Measurements from ENCODE around the gene MARCHF5.

Gene MARCHF5, protein sequence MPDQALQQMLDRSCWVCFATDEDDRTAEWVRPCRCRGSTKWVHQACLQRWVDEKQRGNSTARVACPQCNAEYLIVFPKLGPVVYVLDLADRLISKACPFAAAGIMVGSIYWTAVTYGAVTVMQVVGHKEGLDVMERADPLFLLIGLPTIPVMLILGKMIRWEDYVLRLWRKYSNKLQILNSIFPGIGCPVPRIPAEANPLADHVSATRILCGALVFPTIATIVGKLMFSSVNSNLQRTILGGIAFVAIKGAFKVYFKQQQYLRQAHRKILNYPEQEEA

DNA sequence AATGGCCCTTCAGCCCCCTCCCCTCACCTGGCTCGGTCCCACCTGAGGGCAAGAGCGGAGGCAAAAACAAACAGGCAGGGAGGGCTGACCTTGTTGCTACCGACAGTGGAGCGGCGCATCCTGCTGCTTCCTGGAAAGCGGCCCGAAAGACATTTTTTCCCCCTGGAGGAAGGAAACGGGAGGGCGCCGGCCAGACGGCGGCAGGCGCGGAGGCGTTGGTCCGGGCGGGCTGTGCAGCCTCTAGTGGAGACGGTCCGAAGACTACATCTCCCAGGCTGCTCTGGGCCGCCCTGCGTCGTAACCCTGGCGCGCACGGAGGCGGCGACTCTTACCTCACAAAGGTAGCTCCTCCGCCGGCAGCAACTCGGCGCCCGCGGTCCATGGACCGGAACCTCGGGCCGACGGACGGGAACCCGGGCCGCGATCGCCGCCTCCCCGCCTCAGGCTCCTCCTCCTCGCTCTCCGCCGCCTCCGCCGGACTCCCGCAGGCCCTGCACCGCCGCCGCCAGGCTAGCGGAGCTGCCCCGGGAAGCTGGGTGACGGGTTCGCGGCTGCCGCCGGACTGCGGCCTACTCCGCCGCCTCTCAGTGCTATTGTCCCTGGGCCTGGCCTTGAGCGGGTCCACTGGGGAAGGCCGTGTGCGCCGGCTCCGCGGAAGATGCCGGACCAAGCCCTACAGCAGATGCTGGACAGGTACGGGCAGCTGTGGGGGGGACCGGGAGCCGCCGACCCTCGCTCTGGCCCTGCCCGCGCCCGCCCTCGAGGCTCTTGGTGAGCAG, at the start of gene MARCHF5, which contains the start of gene CPEB3:
MARCHF5 (plus strand) TSS at position 331 of the 779 bp plus-strand sequence; CDS start at position 659, 328 bp downstream.
CPEB3 (minus strand) TSS at position 242 of the 779 bp plus-strand sequence. CDS start 50,728 bp downstream, outside the sequence.
- peak; percentile 81 for DNase-seq (ENCODE audit: low spot score)

DNA sequence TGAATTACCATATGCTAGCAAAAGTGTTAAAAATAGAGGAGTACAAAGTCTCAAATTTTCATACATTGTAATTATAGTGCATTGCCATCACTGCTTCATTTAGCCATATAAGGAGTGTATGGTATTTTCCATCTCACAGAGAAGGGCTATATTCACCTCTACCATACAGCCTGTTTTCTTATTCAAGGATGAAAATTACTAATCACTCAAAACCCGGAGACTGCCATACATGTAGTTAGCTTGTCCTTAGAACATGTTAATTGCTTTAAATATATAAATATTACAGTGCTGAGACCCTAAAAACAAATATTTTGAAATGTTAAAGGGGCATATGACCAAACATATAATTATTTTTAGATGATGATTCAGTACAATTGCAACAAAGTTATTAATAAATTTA, 49.5 kb upstream of the MARCHF5 start:
- DNase-seq (ENCODE audit: low spot score), result no peak

DNA sequence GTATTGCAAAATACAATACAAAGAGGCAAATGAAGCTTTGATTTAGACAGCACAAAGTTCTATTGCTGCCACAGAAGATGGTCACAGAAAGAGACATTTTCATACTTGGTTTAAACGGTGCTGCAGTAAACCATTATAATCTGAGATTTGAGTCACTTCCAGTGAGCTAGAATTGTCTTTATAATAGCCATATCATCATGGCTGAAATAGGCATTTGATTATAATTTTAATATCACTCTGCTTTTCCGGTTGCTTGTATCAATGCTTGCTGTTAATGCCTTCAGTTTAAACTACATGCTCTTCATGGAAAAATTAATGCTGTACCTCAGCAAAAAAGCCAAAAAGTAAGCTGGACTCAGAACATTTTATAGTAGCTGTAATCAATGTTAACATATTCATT, 48.6 kb upstream of the MARCHF5 start:
- DNase-seq (ENCODE audit: low spot score), result no peak

DNA sequence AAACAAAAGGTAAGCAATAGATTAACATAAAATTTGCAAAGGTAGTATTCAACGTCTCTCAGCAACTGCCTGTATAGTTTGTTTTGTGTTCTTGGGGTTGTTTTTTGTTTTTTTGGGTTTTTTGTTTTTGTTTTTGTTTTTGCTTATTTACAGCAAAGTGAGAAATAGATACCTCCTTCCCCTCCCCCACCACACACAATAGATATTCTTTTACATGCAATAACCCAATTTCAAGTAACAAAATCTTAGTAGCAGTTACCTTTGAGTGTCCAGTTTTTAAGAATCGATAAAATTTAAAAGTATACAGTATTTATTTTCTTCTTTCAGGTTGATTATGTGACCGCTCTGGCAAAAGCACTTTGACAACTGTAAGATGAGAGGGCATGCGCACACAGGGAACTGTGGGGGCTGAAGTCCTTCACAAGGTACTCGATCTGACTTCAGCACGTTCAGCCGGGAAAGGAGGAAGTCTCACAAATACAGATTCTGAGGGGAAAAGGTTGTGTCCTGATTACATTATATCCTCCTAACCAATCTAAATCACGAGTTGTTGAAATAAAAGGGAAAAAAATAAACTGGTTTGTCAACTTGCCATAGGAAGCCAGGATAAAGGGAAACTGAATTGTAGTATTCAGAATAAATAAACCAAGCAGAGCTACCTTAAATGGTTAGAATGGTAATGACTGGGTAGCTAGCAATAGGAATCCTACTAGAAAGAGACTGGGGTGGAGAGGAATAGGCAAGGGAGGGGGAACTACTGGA, 47.9 kb upstream of the MARCHF5 start:
- DNase-seq (ENCODE audit: low spot score), result peak; percentile 20

DNA sequence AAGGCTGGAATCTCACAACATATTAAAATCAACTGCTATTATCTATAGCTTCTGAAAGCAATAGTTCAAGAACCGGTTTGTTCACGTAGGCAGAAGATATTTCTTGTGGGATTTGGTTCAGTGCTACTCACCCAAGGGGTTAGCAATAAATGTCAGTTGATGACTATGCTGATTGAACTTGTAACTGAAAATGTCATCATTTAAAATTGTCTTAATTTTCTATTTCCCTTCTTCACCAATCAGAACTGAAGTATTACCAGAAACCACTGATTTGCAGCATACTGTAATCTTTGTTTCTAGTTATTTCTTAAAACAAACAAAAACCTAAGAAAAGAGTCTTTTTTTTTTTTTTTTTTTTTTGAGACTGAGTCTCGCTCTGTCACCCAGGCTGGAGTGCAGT, 46.2 kb upstream of the MARCHF5 start:
- DNase-seq (ENCODE audit: low spot score), result no peak

DNA sequence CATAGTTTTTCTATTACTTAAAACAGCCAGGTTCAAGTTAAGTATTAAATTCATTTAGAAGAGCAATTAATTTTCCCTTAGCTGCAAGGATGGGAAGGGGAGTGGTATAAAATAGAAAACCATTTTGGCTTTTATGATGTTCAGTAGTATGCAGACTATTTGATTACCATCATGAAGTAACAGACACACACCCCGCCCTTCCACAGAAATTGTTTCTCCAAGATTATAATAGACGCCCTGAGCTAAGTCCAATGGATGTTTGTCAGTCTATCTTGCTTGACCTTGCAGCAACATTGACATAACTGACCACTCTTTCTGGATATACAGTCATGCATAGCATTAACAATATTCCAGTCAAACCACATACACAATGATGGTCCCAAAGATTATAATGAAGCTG, 42.4 kb upstream of the MARCHF5 start:
- DNase-seq (ENCODE audit: low spot score), result no peak

DNA sequence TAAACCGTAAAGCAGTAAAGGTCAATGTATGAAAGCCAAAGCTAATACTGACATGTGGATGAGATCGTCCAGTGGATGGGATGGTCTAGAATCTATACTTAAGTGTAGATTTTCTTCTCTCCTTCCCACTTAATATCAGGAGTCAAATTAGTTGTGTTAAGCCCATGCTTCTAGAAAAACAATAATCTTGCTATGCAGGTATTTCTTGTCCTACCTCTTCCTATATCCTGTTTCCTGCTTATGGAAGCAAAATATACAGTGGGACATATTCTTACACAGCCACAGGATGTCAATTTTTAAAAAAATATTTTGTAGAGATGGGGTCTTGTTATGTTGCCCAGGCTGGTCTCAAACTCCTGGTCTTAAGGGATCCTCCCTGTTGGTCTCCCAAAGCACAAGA, 27.6 kb upstream of the MARCHF5 start:
- DNase-seq (ENCODE audit: low spot score), result no peak

DNA sequence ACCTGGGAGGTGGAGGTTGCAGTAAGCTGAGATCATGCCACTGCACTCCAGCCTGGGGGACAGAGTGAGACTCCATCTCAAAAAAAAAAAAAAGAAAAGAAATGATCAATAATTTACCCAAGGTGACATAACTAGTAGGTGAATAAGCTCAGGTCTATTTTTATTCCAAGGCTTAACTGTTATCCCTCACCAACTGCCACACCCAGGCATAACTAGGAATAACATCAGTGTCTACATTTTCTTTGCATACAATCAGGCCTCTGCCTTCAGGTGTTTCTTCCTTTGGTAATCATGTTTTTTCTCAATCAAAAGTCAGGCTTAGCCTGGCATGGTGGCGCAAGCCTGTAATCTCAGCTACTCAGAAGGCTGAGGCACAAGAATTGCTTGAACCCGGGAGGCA, 26.7 kb upstream of the MARCHF5 start:
- no peak for DNase-seq (ENCODE audit: low spot score)

DNA sequence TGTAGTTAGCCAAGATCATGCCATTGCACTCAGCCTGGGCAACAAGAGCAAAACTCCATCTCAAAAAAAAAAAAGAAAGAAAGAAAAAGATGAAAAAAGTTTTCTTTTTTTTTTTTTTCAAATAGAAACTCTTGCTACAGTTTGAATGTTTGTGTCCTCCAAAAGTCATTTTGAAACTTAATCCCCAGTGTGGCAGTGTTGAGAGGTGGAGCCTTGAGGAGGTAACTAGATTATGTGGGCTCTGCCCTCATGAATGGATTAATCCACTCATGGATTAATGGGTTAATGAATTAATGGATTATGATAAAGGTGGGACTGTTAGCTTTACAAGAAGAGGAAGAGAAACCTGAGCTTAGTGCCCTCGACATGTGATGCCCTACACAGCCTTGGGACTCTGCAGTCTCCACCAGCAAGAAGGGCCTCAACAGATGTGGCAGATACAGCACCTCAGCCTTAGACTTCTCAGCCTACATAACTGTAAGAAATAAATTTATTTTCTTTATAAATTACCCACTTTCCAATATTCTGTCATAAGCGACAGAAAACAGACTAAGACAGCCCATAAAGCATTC, 25.2 kb upstream of the MARCHF5 start:
- no peak for DNase-seq (ENCODE audit: low spot score)

DNA sequence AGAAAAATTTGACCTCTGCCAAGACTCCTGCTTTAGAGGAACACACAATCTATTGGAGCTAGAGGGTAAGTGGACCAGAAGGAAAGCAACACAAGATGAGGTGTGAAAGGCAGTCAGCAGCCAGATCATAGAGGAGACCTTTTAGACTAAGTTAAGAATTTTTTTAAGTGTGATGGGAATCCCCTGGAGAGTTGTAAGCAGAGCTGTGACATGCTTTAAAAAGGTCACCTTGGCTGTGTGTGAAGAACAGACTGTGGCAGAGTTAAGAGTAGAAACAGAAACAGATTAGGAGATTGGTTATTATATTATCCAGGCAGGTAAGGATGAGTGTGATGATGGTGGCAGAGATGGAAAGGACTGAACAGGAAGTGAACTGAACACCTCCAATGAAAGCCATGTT, 23.6 kb upstream of the MARCHF5 start:
- DNase-seq (ENCODE audit: low spot score), result no peak

DNA sequence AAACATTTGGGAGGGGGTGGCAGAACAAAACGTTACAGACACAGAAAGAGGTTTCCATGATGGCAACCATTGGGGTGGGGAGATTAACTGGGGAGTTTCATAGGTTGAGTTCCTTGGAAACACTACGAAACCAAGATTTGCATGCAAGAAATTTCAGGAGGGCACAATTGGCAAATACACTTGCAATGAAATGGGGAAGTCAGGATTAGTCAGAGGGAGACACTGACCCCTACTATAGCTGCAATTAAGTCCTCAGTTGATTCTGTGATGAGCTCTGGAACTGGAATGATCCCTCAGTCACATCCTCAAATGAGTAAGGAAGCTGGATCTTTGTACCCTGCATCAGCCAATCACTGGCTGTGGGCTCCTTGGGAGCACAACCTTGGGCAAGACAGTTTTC, 22.2 kb upstream of the MARCHF5 start:
- DNase-seq (ENCODE audit: low spot score), result no peak

DNA sequence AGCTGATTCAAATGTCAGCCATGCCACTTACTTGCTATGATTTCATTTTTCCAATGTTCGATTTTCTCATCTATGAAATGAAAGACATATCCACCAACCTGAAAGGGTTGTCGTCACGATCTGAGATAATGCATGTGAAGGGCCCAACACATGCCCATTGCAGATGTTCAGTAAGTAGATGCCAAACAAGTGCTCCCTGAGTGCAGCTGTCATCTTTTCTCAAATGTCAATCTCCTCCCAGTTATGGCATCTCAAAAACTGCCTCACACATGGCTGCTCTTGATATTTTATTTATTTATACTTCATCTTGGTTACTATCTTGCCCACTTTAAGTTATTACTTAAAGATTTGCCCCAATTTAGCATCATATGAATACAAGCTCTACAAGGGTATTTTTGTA, 16.9 kb upstream of the MARCHF5 start:
- DNase-seq (ENCODE audit: low spot score), result no peak

DNA sequence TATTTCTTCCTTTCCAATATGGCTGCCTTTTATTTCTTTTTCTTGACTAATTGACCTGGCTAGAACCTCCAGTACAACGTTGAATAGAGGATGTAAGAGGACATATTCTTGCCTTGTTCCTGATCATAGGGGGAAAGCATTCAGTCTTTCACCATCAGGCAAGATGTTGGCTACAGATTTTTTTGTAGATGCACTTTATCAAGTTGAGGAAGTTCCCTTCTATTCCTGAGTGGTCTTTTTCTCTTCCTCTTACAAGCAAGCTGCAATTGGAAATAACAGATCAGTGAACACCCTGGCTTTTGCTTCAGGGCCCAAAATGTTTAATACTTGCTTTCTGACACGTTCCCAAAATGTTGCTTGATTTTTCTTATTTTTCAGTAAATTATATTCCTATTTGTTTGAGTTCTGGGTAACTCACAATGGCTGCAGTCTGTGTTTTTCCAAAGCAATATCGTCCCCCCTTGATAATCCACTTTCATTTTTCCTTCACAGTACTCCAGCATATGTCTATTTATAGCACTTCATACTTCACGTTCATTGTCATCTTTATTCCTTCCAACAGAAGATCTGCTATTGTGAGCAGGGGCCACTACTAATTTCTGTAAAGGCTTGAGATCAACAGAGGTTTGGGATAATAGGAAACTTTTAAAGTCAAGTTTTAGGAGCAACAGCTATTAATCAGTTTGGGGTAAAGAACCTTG, 11.8 kb upstream of the MARCHF5 start:
- DNase-seq (ENCODE audit: low spot score), result no peak

DNA sequence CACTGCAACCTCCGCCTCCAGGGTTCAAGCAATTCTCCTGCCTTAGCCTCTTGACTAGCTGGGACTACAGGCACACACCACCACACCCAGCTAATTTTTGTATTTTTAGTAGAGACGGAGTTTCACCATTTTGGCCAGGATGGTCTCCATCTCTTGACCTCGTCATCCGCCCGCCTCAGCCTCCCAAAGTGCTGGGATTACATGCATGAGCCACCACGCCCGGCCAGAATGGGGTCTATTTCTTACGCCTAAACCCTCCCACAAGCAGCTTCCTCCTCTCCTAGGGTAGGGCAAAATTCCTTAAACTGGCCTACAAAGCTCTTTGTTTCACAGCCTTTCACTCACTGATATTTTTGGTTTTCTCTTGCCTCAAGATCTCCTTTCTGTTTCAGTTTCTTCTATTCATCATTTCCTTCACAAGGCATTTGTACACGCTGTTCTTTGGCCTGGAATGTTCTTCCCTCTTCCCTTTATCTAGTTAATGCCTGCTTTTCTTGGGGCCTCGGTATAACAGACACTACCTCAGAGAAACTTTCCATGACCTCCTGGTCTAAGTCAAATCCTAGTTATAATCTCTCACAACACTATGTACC, 6.8 kb upstream of the MARCHF5 start:
- DNase-seq (ENCODE audit: low spot score), result no peak

DNA sequence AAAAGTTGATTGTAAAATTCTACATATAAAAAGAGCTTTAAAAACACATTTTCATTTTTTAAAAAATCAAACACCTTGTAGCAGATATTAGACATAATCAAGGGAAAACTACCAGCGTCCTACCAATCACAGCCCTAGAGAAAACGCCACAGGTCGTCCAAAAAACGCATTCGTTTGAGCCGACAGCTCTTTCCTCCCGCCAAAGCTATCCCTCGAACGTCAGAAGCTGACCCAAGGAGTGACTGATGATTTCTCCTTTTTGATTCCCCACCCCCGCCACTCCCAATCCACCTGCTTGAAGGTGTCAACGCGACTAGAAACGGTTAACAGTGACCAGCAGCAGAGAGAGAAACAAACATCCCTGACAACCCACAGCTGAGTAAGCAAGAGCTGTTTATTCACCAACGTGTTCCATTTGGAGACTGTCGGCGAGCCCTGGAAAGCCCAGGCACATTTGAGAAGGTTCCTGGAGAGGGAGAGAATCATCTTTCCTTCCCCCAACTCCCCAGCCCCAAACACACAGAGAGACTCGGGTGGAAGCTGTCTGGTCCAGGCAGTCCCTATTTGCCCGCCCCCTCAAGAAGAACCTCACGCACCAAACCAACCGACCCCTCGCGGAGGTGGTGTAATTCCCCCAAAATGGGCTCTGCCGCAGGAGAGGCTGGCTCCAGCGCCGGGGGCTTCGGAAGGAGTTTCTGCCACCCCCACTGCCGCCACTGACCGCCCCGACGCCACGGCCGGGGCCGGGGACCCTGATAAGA, 711 bp upstream of the MARCHF5 start:
- no peak for DNase-seq (ENCODE audit: low spot score)

DNA sequence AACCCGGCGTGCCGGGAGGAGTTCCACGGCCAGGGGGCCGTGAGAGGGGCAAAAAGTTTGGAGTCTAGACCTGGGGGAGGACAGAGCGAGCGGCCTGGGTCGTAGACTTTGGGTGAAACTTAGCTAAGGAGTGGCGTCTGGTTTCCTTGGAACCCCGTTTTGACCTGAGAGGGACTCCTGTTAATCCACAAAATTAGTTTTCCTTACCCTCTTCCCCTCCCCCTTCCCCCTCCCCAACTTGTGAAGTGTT, 574 bp downstream of the MARCHF5 start:
- DNase-seq (ENCODE audit: low spot score), result no peak

DNA sequence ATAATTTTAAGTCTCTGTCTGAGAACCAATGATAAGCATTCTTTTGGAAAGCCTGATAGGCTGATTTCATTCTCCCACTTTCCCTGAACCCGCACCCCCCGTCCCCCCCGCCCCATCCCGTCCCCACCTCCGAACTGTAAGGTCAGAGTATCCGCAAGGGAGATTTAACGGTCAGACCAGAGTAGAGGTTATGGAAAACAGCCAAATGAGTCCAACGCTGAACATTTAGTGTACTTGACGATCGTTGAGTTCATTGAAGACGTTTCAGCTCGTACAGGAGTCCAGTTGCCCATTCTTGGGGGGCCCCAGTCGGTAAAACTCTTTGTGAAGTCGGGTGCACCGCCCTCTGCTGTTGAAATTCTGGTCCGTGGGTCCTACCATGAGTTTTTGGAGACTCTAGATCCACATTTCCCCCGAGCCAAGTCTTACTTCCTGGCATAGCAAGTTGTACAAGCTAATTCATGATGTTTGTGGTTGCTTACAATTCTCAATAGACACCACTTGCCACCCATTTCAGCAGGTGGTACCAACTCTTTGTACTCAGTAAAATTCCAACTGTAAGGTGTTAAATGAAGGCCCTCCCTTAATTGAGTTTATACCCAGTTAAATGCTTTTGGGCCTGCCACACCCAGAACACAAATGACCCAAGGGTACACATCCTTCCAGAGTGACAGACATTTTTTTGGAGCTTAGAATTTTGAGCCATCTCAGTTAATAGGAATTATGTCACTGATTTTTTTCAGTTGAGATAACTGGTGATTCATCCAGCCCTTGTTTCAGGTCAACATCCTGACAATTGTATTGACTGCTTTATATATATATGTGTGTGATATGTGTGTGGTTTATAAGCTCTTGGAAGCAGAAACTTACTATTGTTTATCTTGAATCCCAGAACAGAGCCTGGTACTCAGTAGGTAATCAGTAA, 1.2 kb downstream of the MARCHF5 start:
- peak; percentile 2 for DNase-seq (ENCODE audit: low spot score)

DNA sequence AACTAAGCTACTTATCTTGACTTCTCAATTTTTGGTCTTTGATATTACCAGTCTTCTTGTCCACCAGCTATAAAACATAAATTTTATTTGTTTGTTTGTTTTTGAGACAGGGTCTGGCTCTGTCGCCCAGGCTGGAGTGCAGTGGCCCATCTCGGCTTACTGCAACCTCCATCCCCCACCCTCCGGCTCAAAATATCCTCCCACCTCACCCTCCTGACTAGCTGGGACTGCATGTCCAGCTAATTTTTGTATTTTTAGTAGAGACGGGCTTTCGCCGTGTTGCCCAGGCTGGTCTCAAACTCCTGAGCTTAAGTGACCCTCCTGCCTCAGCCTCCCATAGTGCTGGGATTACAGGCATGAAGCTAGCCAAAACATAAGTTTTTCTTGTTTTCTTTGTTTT, 7.5 kb downstream of the MARCHF5 start:
- DNase-seq (ENCODE audit: low spot score), result no peak

DNA sequence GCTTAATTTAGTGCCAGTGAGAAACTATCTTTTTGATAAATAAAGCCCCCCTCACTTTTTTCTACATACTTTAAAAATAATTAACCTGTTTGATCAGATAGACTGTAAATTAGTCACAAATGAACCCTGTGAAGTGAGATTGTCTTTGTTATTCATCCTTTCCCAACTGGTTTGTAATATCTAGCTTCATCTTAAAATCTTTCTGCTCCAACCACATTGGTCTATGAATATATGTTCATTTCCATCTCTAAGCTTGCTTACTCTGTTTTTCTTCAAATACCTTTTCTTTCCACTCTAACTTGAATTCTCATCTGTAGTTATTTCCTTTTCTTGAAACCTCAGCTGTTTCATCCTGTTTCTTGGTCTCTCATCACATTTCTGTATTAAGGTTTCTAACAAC, 12.1 kb downstream of the MARCHF5 start:
- no peak for DNase-seq (ENCODE audit: low spot score)

DNA sequence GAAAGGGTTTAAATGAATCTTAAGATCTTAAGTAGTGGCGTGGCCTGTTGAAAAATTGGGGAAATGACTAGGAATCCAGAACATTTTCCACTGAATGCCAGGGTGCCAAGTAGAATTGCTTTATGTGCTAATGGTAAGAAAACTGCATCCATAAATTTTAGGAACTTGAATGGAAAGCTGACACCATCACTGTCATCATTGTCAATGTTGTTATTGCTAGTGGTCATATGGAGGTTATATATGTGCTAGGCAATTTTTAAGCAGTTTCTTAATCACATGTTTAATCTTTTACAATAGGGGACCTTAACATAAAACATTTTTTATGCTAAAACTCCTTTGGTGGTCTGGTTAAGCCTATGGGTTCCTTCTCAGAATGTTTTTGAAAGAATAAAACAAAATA, 13.1 kb downstream of the MARCHF5 start:
- no peak for DNase-seq (ENCODE audit: low spot score)
